SJSA1 (cell line): Measurements from ENCODE around the gene POU5F1. TPM values are rescaled to one million over a fixed set of nuclear protein-coding genes. Genes with fewer than 3 reads are reported as not detected.

Experiments used
- DNase-seq, 2 experiments: peaks; one replicate each; pipeline ENCODE4 v3.0.0-alpha.2; 2015 to 2020; ENCODE audit warnings: low spot score in 2 of 2, low read depth in 1 of 2
- H3K27ac ChIP-seq: fragments of 250-450 bp; sonication (Bioruptor Pico); 2 replicates; pipeline ENCODE4 v1.5.1; 2020; ENCODE audit warnings: mild to moderate bottlenecking, moderate library complexity
- H3K27me3 ChIP-seq: fragments of 250-450 bp; sonication (Bioruptor Pico); replicated peaks from 2 replicates; pipeline ENCODE4 v1.5.1; 2020; ENCODE audit warnings: mild to moderate bottlenecking, moderate library complexity
- H3K36me3 ChIP-seq: fragments of 250-450 bp; sonication (Bioruptor Pico); 2 replicates; pipeline ENCODE4 v1.5.1; 2020; ENCODE audit warnings: mild to moderate bottlenecking
- H3K4me1 ChIP-seq: fragments of 250-450 bp; sonication (Bioruptor Pico); replicated peaks from 2 replicates; pipeline ENCODE4 v1.6.1; 2021; ENCODE audit warnings: mild to moderate bottlenecking
- H3K4me3 ChIP-seq: fragments of 250-450 bp; sonication (Bioruptor Pico); 2 replicates; pipeline ENCODE4 v1.5.1; 2020; ENCODE audit warnings: mild to moderate bottlenecking
- H3K9me3 ChIP-seq: fragments of 250-450 bp; sonication (Bioruptor Pico); replicated peaks from 2 replicates; pipeline ENCODE4 v1.5.1; 2020; ENCODE audit warnings: mild to moderate bottlenecking
- total RNA-seq: library from RNA; depleted of rRNA; stranded (reverse); fragments of >200 nt; shearing (Covaris generic); gene quantifications from 2 replicates; pipeline ENCODE4 v1.2.3, GENCODE V29; 2014; rRNA removed

POU5F1 gene
- total RNA-seq, 1 experiment from 2014 or later = not detected

- peaks cover 25% of the 10 kb centered on the region for H3K4me1 ChIP-seq
- H3K27me3 ChIP-seq = no peaks in the 10 kb centered on the region
- H3K4me3 ChIP-seq = no peak overlapping the region
- no peaks in the 10 kb centered on the region for H3K36me3 ChIP-seq
- DNase-seq = no peak
- H3K9me3 ChIP-seq = no peaks in the 10 kb centered on the region
- H3K27ac ChIP-seq = no peak overlapping the region
Measured at GRCh38 chr6:31115941-31116560, 54.4 kb downstream of the POU5F1 start.

DNA sequence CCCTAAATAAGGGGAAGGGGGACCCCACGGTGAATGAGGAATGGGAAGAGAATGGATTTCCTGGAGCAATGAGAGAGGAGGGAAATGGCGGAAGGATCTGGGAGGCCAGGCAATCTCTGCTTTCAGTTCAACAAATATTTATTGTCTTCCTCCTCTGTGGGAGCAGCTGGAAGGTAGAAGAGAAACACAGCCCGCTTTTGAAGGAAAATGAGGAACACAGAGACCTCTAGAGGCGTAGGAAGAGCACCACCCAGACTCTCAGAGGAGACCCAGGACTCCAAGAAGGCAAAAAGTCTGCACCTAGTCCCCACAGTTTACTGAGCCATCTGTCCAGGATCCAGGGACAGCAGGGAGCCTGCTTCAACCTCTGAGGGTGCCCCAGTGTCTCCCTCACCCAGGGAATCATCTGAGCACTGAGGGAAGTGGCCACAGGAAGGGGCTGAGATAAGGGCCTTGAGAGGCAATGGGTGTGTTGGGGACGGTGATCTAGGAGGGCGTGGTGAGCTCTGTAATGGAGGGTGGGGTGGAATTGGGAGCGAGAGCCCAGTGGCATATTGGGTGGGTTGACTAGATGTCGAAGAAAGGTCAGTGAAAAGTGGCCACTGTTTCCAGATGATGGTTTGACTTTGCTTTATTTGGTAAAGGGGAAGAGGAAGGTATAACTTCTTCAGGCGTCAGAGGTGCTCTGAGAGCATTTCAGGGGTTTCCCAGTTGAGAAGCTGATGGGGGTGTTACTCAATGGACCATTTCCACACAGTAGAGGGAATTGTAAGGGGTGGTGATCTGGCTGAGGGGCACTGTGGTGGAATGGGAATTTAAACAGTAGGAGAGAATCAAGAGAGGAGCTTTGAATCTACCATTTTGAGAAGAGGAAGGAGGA lies 55.3 kb downstream of the POU5F1 start:
- peak overlapping the region; percentile 93 for H3K27ac ChIP-seq
- H3K4me1 ChIP-seq = peaks cover 31% of the 10 kb centered on the region
- no peaks in the 10 kb centered on the region for H3K9me3 ChIP-seq
- H3K36me3 ChIP-seq = no peaks in the 10 kb centered on the region
- H3K4me3 ChIP-seq = peak overlapping the region; percentile 22
- no peaks in the 10 kb centered on the region for H3K27me3 ChIP-seq
- DNase-seq = peak in 1 of 2 experiments; percentile 59

GRCh38 chr6:31114541-31114878 lies 56.0 kb downstream of the POU5F1 start, which contains the start of gene PSORS1C1:
PSORS1C1 (plus strand) TSS chr6:31114800; CDS start chr6:31129633, 14,833 bp downstream.
- peak within 1 kb of the TSS; percentile 93 for H3K27ac ChIP-seq
- peak; percentile 90 to 94 for DNase-seq
- H3K4me3 ChIP-seq = peak within 1 kb of the TSS; percentile 22
- H3K9me3 ChIP-seq = no peaks in the 10 kb centered on the region
- peaks cover 34% of the 10 kb centered on the region for H3K4me1 ChIP-seq
- H3K27me3 ChIP-seq = no peaks in the 10 kb centered on the region
- no peaks in the 10 kb centered on the region for H3K36me3 ChIP-seq

Other genes starting within 250 kb of the POU5F1 start
- not detected in 2 replicates for gene SFTA2, start 238.5 kb downstream of the POU5F1 start, total RNA-seq
- not detected in 2 replicates for gene MUCL3, start 229.7 kb downstream of the POU5F1 start, total RNA-seq
- gene MUC21, start 187.0 kb downstream of the POU5F1 start, total RNA-seq = not detected in 2 replicates
- not detected in 2 replicates for gene MUC22, start 160.2 kb downstream of the POU5F1 start, total RNA-seq
- not detected in 2 replicates for gene C6orf15, start 58.1 kb downstream of the POU5F1 start, total RNA-seq
- 0.39 and 0.53 TPM in 2 replicates for gene PSORS1C1, start 55.9 kb downstream of the POU5F1 start, total RNA-seq
- not detected in 2 replicates for gene CDSN, start 50.2 kb downstream of the POU5F1 start, total RNA-seq
- not detected in 2 replicates for gene PSORS1C2, start 31.6 kb downstream of the POU5F1 start, total RNA-seq
- 35.1 and 39.2 TPM in 2 replicates for gene CCHCR1, start 12.9 kb downstream of the POU5F1 start, total RNA-seq
- gene TCF19, start 12.1 kb downstream of the POU5F1 start, total RNA-seq = 61.4 and 68.1 TPM in 2 replicates
- 768 and 818 TPM in 2 replicates for gene HLA-C, start 101.4 kb upstream of the POU5F1 start, total RNA-seq
- gene HLA-B, start 186.5 kb upstream of the POU5F1 start, total RNA-seq = 3,537 and 4,578 TPM in 2 replicates
- 36.1 and 41.7 TPM in 2 replicates for gene MICA, start 232.9 kb upstream of the POU5F1 start, total RNA-seq